Measurements from ENCODE around the gene B3GAT1. TPM values are rescaled to one million over a fixed set of nuclear protein-coding genes. Genes with fewer than 3 reads are reported as not detected.

The B3GAT1 gene
- total and polyA plus RNA-seq, 2 donors (not counting 1 experiment from before 2014, with no cell fraction given) = 0.06 TPM; not detected in 1

DNA sequence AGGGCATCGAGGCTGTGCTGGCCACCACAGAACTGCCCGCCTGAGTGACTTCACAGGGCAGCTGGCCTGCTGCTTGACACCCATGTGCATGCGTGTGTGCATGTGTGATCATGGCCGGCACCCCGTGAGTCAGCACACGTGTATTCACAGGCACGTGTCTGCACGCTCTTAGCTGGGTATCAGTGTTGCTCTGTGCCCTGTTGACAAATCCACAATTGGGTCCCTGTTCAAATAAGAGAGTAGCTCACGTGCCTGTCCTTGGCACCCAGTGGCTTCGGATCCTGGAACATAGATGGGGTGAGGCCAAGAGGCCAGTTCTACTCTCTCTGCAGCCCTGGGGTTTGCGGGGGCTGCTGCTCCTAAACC lies 14.0 kb downstream of the B3GAT1 start:
- ATAC-seq (ENCODE audit: low read depth) (no peak), DNase-seq (no peak)
- no peak for TF ChIP-seq EZH2 (IDR thresholded peaks at IDR 0.05; ENCODE audit: borderline replicate concordance, insufficient read depth, low read depth, low read length, poor library complexity, severe bottlenecking)
- TF ChIP-seq CTCF (IDR thresholded peaks at IDR 0.05) = no peak
- Mint-ChIP-seq H3K27ac (no peak overlapping the region), H3K9me3 (ENCODE audit: insufficient read depth) (no peaks in the 10 kb centered on the region), H3K27me3 (peaks cover 11% of the 10 kb centered on the region), H3K4me3 (no peak overlapping the region), H3K4me1 (no peaks in the 10 kb centered on the region)
- Histone ChIP-seq H3K4me2 (replicated peaks; ENCODE audit: low read depth, low read length, poor library complexity, severe bottlenecking) (no peak overlapping the region), H3K9ac (ENCODE audit: low read length) (no peak overlapping the region), H3K9me3 (ENCODE audit: control extremely low read depth in 1 of 3, control insufficient read depth in 2 of 3, insufficient read depth in 1 of 3, low read length in 2 of 3) (no peaks in the 10 kb centered on the region), H3K4me3 (ENCODE audit: control extremely low read depth in 1 of 5, extremely low read depth in 1 of 5, insufficient read depth in 1 of 5, low read depth in 2 of 5, low read length in 4 of 5) (no peak overlapping the region), H3K79me2 (ENCODE audit: control insufficient read depth, insufficient read depth, low read length) (no peaks in the 10 kb centered on the region), H3K27me3 (replicated peaks in 1 of 4; ENCODE audit: control extremely low read depth in 1 of 4, control insufficient read depth in 3 of 4, insufficient read depth in 4 of 4, low read length in 3 of 4) (no peaks in the 10 kb centered on the region), H4K20me1 (ENCODE audit: control insufficient read depth, insufficient read depth, low read length, poor library complexity, severe bottlenecking) (no peaks in the 10 kb centered on the region), H3K36me3 (replicated peaks in 1 of 2; ENCODE audit: control extremely low read depth in 1 of 2, control insufficient read depth in 1 of 2, extremely low read depth in 1 of 2, insufficient read depth in 2 of 2, low read length in 1 of 2) (no peaks in the 10 kb centered on the region), H2AFZ (ENCODE audit: insufficient read depth, low read depth, low read length, poor library complexity, severe bottlenecking) (no peak overlapping the region), H3K4me1 (ENCODE audit: control insufficient read depth in 2 of 2, insufficient read depth in 2 of 2, low read length in 2 of 2) (no peaks in the 10 kb centered on the region), H3K27ac (ENCODE audit: low read length in 2 of 2) (no peak overlapping the region)
- ChIA-PET CTCF (no interaction called here), POLR2A (no interaction called here)
- 91% methylated on average over 10 of the region's 11 CpGs for WGBS (ENCODE audit: insufficient coverage)
- intact Hi-C loops (cut with micrococcal nuclease) = no loop called here

DNA sequence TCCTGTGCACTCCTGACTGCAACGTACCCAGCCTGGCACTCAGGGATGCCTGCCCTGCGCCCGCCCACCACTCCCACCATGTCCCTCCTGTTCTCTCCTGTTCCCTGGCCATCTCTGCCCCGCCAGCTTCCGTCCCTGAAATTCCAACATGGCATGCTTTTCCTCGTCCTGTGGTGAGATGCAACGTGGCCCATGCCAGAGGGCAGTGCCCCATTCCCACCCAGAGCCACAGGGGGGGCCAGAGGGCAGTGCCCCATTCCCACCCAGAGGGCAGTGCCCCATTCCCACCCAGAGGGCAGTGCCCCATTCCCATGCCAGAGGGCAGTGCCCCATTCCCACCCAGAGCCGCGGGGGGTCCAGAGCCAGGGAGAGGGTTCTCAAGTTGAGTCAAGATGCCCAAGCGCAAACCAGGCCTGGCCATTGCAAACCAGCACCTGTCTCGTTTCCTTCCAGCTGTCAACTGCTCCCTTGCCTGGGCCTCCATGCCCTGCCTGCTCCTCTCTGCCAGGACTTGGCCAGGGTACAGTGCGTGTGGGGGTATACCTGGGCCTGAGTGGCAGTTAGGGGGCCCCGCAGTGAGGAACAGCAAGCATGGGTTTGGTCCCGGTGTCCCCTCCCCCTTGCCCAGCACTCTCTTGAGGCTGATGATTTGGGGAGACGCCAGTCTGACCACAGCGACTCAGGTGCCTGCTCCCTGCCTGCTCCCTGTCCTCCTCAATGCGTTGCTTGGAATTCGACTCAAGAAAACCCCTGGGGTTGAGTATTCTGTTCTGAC lies 14.6 kb downstream of the B3GAT1 start:
- H3K4me1 Mint-ChIP-seq = no peaks in the 10 kb centered on the region
- intact Hi-C loops (cut with micrococcal nuclease) = no loop called here
- no peak overlapping the region for H3K4me3 Mint-ChIP-seq
- Histone ChIP-seq H3K27ac (ENCODE audit: low read length in 2 of 2) (no peak overlapping the region), H3K4me3 (ENCODE audit: control extremely low read depth in 1 of 5, extremely low read depth in 1 of 5, insufficient read depth in 1 of 5, low read depth in 2 of 5, low read length in 4 of 5) (no peak overlapping the region), H3K79me2 (ENCODE audit: control insufficient read depth, insufficient read depth, low read length) (no peaks in the 10 kb centered on the region), H3K36me3 (replicated peaks in 1 of 2; ENCODE audit: control extremely low read depth in 1 of 2, control insufficient read depth in 1 of 2, extremely low read depth in 1 of 2, insufficient read depth in 2 of 2, low read length in 1 of 2) (no peaks in the 10 kb centered on the region), H3K4me2 (replicated peaks; ENCODE audit: low read depth, low read length, poor library complexity, severe bottlenecking) (no peak overlapping the region), H2AFZ (ENCODE audit: insufficient read depth, low read depth, low read length, poor library complexity, severe bottlenecking) (no peak overlapping the region), H4K20me1 (ENCODE audit: control insufficient read depth, insufficient read depth, low read length, poor library complexity, severe bottlenecking) (no peaks in the 10 kb centered on the region), H3K9ac (ENCODE audit: low read length) (no peak overlapping the region), H3K4me1 (ENCODE audit: control insufficient read depth in 2 of 2, insufficient read depth in 2 of 2, low read length in 2 of 2) (no peaks in the 10 kb centered on the region), H3K27me3 (replicated peaks in 1 of 4; ENCODE audit: control extremely low read depth in 1 of 4, control insufficient read depth in 3 of 4, insufficient read depth in 4 of 4, low read length in 3 of 4) (no peaks in the 10 kb centered on the region), H3K9me3 (ENCODE audit: control extremely low read depth in 1 of 3, control insufficient read depth in 2 of 3, insufficient read depth in 1 of 3, low read length in 2 of 3) (no peaks in the 10 kb centered on the region)
- no peak overlapping the region for H3K27ac Mint-ChIP-seq
- ChIA-PET POLR2A (no interaction called here), CTCF (no interaction called here)
- TF ChIP-seq EZH2 (IDR thresholded peaks at IDR 0.05; ENCODE audit: borderline replicate concordance, insufficient read depth, low read depth, low read length, poor library complexity, severe bottlenecking) (no peak), CTCF (IDR thresholded peaks at IDR 0.05) (no peak)
- DNase-seq (no peak), ATAC-seq (ENCODE audit: low read depth) (no peak)
- H3K27me3 Mint-ChIP-seq = peaks cover 11% of the 10 kb centered on the region
- no peaks in the 10 kb centered on the region for H3K9me3 Mint-ChIP-seq (ENCODE audit: insufficient read depth)
- WGBS (ENCODE audit: insufficient coverage) = 88% methylated on average over 17 of the region's 18 CpGs

All from B cell (primary cell).